Right atrium auricular region (tissue), 2 donors: ENCODE data around the gene SLC2A9. TPM values are rescaled to one million over a fixed set of nuclear protein-coding genes. Genes with fewer than 3 reads are reported as not detected.
A peak's percentile ranks its signal among the peaks of the same experiment; 100 is the strongest.

ENCODE experiments used
- DNase-seq: peaks from one replicate; pipeline ENCODE4 v3.0.0-alpha.2; 2019; ENCODE audit warnings: low spot score
- H3K27ac ChIP-seq, 2 donors: fragments of 200-600 bp; sonication (generic); 1 replicate in 1 of 2; 2 replicates in 1 of 2; pipeline ENCODE4 v1.5.1; 2016 to 2019
- H3K27me3 ChIP-seq, 2 donors: fragments of 200-600 bp; sonication (generic); one replicate each; pipeline versions ENCODE4 v1.5.1 to v1.6.0; 2017 to 2019
- H3K36me3 ChIP-seq: fragments of 200-600 bp; sonication (generic); one replicate; pipeline ENCODE4 v1.5.1; 2016
- H3K4me1 ChIP-seq, 2 donors: fragments of 200-600 bp; sonication (generic); one replicate each; pipeline versions ENCODE4 v1.5.1 to v1.6.0; 2017 to 2019
- H3K4me3 ChIP-seq, 2 donors: fragments of 200-600 bp; sonication (generic); 1 replicate in 1 of 2; 2 replicates in 1 of 2; pipeline ENCODE4 v1.5.1; 2017 to 2019; ENCODE audit warnings: mild to moderate bottlenecking in 1 of 2, moderate library complexity in 1 of 2
- H3K9me3 ChIP-seq, 2 donors: fragments of 200-600 bp; sonication (generic); one replicate each; pipeline ENCODE4 v1.5.1; 2019
- CTCF ChIP-seq, 2 donors: fragments of 200-600 bp; sonication (generic); IDR thresholded peaks; one replicate each; pipeline ENCODE4 v1.5.1; 2019; ENCODE audit warnings: antibody characterized with exemption in 2 of 2
- total RNA-seq, 2 donors: library from RNA; depleted of rRNA; stranded (reverse); fragments of >200 nt; gene quantifications; one replicate each; pipeline ENCODE4 v1.1.0, GENCODE V29; 2016

The SLC2A9 gene
- total RNA-seq, 2 donors from 2014 or later: 3.5 to 5.8 TPM

DNA sequence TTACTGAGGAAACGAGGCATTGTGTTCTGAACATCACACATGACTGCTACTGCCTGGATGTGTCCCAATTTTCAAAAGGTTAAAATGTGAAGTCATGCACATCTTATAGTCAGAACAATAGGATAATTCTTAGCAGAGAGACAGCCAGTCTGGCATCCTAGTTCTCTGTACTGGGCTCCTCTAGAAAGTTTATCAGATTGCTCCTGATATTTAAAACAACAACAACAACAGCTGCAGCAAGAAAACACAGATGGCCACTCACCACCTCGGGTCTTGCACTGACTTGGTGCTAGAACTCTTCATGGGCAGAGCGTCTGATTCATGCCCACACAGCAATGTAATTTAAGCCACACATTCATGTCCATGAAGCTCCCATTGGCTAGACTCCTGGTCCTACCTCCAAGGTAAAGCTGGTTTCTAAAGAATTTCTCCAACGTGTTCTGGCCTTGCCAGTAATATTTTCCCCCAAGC, 33.3 kb upstream of the SLC2A9 start:
- H3K27me3 ChIP-seq: no peaks in the 10 kb centered on the region
- H3K4me1 ChIP-seq: peaks cover 0 to 6% of the 10 kb centered on the region in 2 donors
- H3K4me3 ChIP-seq: no peak overlapping the region
- H3K36me3 ChIP-seq: no peaks in the 10 kb centered on the region
- no peak for TF ChIP-seq CTCF (IDR thresholded peaks at IDR 0.05)
- H3K27ac ChIP-seq: peak overlapping the region in 1 of 2 donors; percentile 57
- no peak for DNase-seq
- no peaks in the 10 kb centered on the region for H3K9me3 ChIP-seq

DNA sequence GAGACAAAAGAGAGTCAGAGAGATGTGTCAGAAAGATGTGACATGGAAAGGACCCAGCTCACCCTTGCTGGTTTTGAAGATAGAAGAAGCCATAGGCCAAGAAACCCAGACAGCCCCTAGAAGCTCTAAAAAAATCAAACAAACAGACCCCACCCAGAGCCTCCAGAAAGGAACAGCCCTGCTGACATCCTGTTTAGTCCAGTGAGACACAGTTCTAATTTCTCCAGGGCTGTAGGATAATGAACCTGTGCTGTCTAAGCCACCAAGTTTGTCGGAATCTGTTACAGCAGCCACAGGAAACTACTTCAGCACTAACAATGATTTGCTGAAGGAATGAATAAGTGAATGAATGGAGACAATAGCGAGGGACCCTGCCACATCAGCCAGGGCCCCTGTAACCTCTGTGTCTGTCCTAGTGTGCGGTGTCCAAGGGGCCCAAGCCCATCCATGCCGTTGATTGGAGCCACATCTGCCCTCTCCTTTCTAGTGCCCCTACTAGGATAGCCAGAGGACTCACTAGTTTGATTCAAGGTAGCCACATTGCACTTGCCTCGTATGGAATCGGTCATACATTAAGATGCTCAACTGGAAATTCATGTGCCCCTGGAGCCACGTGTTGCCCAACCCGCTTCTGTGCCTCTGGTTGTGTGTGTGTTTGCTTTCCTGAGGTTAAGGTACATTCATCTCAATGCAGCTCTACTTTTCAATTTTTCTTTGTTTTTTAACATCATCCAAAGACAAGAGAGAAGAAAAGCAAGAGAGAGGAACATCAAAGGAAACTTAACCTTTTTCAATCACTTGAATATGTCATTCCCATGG, 32.5 kb upstream of the SLC2A9 start:
- TF ChIP-seq CTCF (IDR thresholded peaks at IDR 0.05): no peak
- Histone ChIP-seq H3K36me3 (no peaks in the 10 kb centered on the region), H3K4me3 (no peak overlapping the region), H3K27ac (peak overlapping the region; percentile 57 to 59), H3K9me3 (no peaks in the 10 kb centered on the region), H3K27me3 (no peaks in the 10 kb centered on the region), H3K4me1 (peaks cover 0 to 6% of the 10 kb centered on the region in 2 donors)
- no peak for DNase-seq

GRCh38 chr4:10051517-10052135, 30.3 kb upstream of the SLC2A9 start:
- no peaks in the 10 kb centered on the region for H3K36me3 ChIP-seq
- H3K27me3 ChIP-seq: no peaks in the 10 kb centered on the region
- H3K9me3 ChIP-seq: no peaks in the 10 kb centered on the region
- no peak for TF ChIP-seq CTCF (IDR thresholded peaks at IDR 0.05)
- no peak for DNase-seq
- H3K4me1 ChIP-seq: no peaks in the 10 kb centered on the region
- no peak overlapping the region for H3K27ac ChIP-seq
- H3K4me3 ChIP-seq: no peak overlapping the region

- H3K27me3 ChIP-seq: no peaks in the 10 kb centered on the region
- H3K4me1 ChIP-seq: no peaks in the 10 kb centered on the region
- no peaks in the 10 kb centered on the region for H3K36me3 ChIP-seq
- TF ChIP-seq CTCF (IDR thresholded peaks at IDR 0.05): no peak
- no peak overlapping the region for H3K4me3 ChIP-seq
- H3K9me3 ChIP-seq: no peaks in the 10 kb centered on the region
- H3K27ac ChIP-seq: no peak overlapping the region
- DNase-seq: no peak
Measured at GRCh38 chr4:10050721-10051120, 29.4 kb upstream of the SLC2A9 start.

- no peaks in the 10 kb centered on the region for H3K27me3 ChIP-seq
- DNase-seq: no peak
- H3K27ac ChIP-seq: no peak overlapping the region
- TF ChIP-seq CTCF (IDR thresholded peaks at IDR 0.05): no peak
- no peaks in the 10 kb centered on the region for H3K4me1 ChIP-seq
- no peaks in the 10 kb centered on the region for H3K9me3 ChIP-seq
- H3K36me3 ChIP-seq: no peaks in the 10 kb centered on the region
- no peak overlapping the region for H3K4me3 ChIP-seq
Measured at GRCh38 chr4:10050261-10050661, 29.0 kb upstream of the SLC2A9 start.
